Activated T-helper 1 cell treated with anti-CD3 and anti-CD28 coated beads, Interleukin-2, amount 50 U/mL, for 16 hours (primary cell): ENCODE measurements around the gene ALK.
"Not testable (repeated sequence)": the region's sequence is repeated elsewhere in the genome, so short reads cannot be mapped to it uniquely, and the experiment has no call there.

Experiments used
- DNase-seq, 2 donors: peaks; one replicate each; pipeline ENCODE4 v3.0.0-alpha.2; 2020; ENCODE audit warnings: low read depth in 1 of 2, low spot score in 1 of 2

Gene ALK

GRCh38 chr2:29761278-29761677, 160.1 kb downstream of the ALK start:
- no peak for DNase-seq

- no peak for DNase-seq
Observed at GRCh38 chr2:29760008-29760407, 161.4 kb downstream of the ALK start.

DNA sequence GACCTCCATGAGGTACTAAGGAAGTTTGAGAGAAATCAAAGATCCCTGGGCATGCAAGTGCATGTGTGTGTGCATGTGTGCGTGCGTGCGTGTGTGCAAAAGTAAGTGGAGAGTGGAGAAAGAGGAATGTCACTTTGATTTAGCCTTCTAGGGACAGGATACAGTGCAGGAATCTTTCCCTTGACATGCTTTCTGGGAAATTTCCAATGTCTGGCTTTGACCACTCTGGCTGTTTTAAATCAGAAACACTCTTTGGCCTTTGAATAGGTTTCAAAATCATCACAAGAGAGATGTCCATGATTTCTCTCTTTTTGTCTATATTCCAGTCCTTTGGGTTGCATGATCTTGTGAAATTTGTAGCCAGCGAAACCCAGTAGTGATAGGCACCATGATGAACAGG, 162.0 kb downstream of the ALK start:
- DNase-seq, result no peak

DNA sequence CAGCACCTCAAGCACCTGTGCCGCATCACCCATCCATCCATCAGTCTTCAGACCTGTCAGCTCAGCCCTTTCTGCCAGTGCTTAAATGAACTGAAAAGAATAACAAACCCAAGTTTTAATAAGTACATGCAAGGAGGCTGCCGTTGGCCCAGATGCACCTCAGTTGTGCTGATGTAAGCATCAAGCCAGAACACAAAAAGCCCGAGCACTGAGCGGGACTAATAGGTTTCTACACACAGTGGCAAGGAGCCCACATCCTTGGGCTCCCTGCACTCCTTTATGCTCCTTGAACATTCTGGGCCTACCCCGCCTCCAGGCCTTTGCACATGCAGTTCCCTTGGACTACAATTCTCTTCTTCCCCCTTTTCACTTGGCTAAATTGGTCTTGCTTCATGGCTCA, 165.6 kb downstream of the ALK start:
- no peak for DNase-seq

DNA sequence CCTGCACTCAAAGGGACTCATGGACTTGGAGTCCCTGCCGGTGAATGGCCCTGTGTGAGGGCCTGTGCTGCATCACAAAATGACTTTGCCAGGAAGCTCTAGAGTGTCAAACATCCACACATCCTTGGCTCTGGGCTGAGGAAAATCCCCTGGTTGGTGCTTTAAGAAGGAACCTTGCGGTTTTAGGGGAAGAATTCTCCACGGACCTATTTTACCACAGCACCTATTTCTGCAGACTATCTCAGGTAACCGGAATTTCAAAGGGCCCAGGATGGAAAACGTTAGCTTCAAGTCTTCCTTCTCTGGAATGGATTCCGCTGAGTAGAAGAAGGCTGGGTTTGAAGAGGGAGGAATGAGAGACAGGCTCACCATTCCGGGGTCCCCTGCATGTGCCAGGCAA, 166.2 kb downstream of the ALK start:
- DNase-seq, result no peak

- no peak for DNase-seq
Observed at GRCh38 chr2:29753671-29754444, 167.5 kb downstream of the ALK start.

- no peak for DNase-seq
Observed at GRCh38 chr2:29751390-29751789, 170.0 kb downstream of the ALK start.

- DNase-seq, result not testable (repeated sequence)
Observed at GRCh38 chr2:29750463-29750862, 170.9 kb downstream of the ALK start.

DNA sequence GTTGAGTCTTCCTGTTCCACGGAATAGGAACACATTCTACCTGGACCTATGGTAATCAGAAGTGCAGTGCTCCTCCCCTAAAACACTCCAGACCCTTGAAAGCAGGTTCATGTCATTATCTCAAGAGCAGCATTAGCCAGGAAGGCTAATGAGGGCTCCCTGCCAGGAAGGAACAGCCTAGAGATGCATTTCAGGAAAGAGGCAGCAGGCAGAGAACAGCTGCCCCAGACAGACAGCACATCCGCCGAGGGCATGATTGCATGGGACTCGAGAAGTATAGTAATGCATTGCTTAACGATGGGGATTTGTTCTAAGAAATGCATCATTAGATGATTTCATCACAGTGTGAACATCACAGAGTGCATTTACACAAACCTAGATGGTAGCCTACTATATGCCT, 171.5 kb downstream of the ALK start:
- no peak for DNase-seq

DNA sequence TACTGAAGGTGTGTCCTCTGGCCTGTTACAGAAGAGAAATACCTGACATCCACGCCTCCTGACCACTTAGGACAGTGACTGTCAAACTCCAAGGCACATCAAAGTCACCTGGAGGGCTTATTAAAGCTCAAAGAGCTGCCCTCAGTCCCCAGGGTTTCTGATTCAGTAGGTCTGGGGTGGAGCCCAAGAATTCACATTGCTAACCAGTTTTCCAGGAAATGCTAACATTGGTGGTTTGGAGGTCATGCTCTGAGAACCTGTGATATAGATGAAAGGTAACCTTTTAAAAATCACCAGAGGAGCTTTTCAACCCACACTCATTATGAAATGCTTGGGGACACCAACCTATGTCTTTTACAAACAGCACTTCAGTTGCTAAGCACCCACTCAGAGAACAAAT, 172.3 kb downstream of the ALK start:
- no peak for DNase-seq

- no peak for DNase-seq
Observed at GRCh38 chr2:29747786-29748470, 173.5 kb downstream of the ALK start.

GRCh38 chr2:29744976-29745375, 176.4 kb downstream of the ALK start:
- no peak for DNase-seq

GRCh38 chr2:29743516-29743915, 177.9 kb downstream of the ALK start:
- no peak for DNase-seq

DNA sequence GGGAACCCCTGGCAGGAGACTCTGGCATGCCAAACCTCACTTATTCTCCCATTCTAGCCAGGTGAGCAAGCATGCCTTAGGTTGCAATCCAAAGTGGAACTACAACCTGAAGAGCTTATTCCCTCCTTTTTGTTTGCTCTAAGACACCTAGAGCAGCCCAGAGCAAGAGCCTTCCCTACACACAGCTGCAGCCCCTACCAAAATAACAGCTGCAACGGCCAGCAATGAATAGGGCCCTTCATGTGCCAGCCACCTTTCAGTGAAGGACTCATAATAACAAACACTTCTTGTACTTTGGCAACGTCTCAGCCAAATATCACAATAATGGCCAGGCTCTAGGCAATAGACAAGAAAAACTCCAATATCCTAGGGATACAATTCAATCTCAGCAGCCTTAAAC, 178.7 kb downstream of the ALK start:
- DNase-seq, result no peak

DNA sequence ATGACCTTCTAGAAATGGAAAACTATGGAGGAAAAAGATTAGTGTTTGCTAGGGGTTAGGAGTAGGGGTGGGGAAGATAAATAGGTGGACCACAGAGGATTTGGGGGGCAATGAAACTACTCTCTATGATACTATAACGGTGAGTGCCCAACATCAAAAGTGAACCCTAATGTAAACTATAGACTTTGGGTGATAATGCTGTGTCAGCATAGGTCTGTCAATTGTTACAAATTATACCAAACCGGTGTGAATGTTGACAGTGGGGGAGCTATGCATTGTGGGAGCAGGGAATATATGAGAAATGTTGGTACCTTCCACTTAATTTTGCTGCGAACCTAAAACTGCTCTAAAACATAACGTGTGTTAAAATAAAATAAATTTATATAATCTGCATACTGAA, 180.3 kb downstream of the ALK start:
- no peak for DNase-seq

- DNase-seq, result no peak
Observed at GRCh38 chr2:29733965-29734364, 187.4 kb downstream of the ALK start.

DNA sequence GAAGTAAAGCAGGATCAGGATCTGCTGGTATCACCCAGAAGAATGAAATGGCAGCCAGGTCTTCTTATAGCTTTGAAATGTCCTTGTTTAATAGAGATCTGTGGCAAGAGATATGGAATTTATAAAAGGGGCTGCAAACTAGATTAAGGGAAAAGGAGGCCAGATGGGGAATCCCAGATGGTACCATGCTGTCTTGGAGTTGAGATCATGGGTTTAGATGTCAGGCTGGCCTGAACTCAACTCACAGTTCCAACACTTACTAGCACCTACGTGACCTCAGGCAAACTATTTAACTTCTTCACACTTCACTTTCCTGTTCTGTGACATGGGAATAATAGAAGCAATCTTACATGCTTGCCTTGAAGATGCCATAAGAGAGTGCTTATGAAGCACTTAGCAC, 188.2 kb downstream of the ALK start:
- DNase-seq, result no peak

DNA sequence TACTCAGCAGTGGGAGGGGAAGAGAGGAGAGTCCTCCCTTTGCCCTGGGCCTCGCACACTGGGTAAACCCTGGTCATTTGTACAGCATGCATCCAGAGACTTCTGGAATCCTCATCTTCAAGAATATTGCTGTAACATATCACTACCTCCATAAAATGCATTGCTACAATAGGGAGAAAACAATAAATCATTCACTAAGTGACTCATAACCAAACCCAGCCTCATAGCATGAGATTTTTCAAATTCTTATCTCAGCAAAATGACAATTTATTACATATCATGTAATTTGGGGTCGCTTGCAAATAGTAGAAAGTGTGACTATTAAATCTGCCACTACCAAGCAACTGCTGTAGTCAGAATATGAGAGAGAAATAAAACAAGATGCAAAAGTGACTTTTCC, 189.4 kb downstream of the ALK start:
- no peak for DNase-seq

- no peak for DNase-seq
Observed at GRCh38 chr2:29729932-29730331, 191.5 kb downstream of the ALK start.

- no peak for DNase-seq
Observed at GRCh38 chr2:29729401-29729800, 192.0 kb downstream of the ALK start.

DNA sequence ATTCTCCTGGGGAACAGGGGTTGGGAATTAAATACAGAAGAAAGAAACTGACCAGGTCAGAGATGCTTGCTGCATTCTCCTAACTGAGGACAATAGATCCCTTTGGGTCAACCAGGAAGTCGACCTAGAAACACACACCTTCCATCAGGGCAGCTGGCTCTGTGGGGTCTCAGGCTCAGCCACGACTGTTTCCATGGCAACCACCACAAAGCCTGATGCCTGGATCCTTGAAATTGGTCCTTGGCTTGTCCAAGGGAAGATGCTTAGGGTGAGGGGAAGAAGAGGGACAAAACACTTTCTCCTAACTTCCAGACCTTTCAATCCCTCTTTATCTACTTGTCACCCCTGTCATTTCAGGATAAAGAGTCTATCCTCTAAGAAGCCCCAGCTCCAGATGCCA, 194.4 kb downstream of the ALK start:
- DNase-seq, result no peak

GRCh38 chr2:29725610-29726009, 195.8 kb downstream of the ALK start:
- no peak for DNase-seq

- DNase-seq, result no peak
Observed at GRCh38 chr2:29724282-29724681, 197.1 kb downstream of the ALK start.
